ENCODE results near the gene CMIP. TPM values are rescaled to one million over a fixed set of nuclear protein-coding genes. Genes with fewer than 3 reads are reported as not detected.
"Not testable (repeated sequence)": the region's sequence is repeated elsewhere in the genome, so short reads cannot be mapped to it uniquely, and the experiment has no call there.

Gene CMIP
- total RNA-seq, 2 donors from 2014 or later = 35.5 to 51.5 TPM

GRCh38 chr16:81576696-81577095 is 132.1 kb downstream of the CMIP start:
- no peak overlapping the region for H3K27ac Mint-ChIP-seq
- no peaks in the 10 kb centered on the region for H3K9me3 Mint-ChIP-seq
- no peak for ATAC-seq
- no peak for DNase-seq (ENCODE audit: low spot score in 2 of 2)
- H3K36me3 Mint-ChIP-seq = no peaks in the 10 kb centered on the region

DNA sequence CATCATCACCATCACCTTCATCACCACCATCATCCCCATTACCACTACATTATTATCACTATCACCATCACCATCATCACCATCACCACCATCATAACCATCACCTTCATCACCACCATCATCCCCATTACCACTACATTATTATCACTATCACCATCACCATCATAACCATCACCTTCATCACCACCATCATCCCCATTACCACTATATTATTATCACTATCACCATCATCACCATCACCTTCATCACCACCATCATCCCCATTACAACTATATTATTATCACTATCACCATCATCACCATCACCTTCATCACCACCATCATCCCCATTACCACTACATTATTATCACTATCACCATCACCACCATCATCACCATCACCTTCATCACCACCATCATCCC is 132.7 kb downstream of the CMIP start:
- H3K9me3 Mint-ChIP-seq; DNase-seq (ENCODE audit: low spot score in 2 of 2); H3K36me3 Mint-ChIP-seq; H3K27ac Mint-ChIP-seq; ATAC-seq: not testable (repeated sequence)

DNA sequence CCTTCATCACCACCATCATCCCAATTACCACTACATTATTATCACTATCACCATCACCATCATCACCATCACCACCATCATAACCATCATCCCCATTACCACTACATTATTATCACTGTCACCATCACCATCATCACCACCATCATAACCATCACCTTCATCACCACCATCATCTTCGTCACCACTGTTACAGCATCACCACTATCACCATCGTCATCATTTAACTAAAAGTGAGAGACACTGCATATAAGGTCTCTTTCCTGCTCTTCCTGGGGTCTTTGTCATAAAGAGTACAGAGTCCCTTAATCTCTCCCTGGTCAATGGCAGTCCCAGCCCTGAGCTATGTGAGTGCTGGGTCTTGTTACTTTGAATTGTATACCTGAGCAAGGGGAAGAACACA is 133.5 kb downstream of the CMIP start:
- no peak for ATAC-seq

DNA sequence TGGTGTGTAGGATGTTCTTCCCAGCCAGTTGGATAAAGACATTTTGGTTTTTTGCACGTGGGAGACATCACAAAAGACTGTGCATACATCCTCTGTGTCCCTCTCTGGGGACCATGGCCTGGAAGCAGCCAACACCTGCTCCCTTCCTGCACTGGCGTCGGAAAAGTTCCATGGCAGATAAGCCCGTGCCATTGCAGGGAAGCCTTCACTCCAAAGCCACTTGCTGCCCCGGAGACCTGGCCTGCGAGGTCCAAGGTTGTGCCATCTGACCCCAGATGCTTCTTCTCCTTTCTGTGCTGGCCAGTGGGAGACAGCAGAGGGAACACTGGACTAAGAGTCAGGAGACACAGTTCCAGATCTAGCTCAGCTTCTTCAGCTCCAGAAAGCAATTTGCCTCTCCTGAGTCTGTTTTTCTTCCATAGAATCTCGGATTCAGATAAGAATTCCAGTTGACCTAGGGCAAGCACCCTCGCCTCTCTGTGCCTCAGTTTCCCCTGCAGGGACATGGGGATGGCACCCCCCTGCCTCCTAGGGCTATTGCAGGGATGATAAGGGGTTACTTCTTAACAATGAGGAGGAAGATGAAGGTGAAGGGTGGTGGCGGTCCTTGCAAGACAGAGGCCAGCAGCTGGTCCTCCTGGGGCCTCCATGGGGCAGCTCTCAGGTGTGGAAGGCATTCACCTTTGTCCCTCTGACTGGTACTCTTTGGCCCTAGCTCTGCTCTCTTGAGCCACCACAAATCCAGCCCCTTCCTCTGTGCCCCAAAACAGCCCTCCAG is 134.2 kb downstream of the CMIP start:
- Mint-ChIP-seq H3K36me3 (no peaks in the 10 kb centered on the region), H3K9me3 (no peaks in the 10 kb centered on the region), H3K27ac (peak overlapping the region in 1 of 2 donors; percentile 40)
- DNase-seq (ENCODE audit: low spot score in 2 of 2) = no peak
- ATAC-seq = no peak

More for the DNA sequence above, 133.5 kb downstream of the CMIP start:
- Mint-ChIP-seq H3K27ac (no peak overlapping the region), H3K36me3 (no peaks in the 10 kb centered on the region), H3K9me3 (no peaks in the 10 kb centered on the region)
- no peak for DNase-seq (ENCODE audit: low spot score in 2 of 2)

GRCh38 chr16:81581107-81581506 is 136.5 kb downstream of the CMIP start:
- Mint-ChIP-seq H3K36me3 (no peaks in the 10 kb centered on the region), H3K9me3 (no peaks in the 10 kb centered on the region), H3K27ac (no peak overlapping the region)
- ATAC-seq (no peak), DNase-seq (ENCODE audit: low spot score in 2 of 2) (no peak)

- Mint-ChIP-seq H3K27ac (no peak overlapping the region), H3K9me3 (no peaks in the 10 kb centered on the region), H3K36me3 (no peaks in the 10 kb centered on the region)
- DNase-seq (ENCODE audit: low spot score in 2 of 2) (no peak), ATAC-seq (no peak)
Measured at GRCh38 chr16:81582655-81583441, 138.2 kb downstream of the CMIP start.

- Mint-ChIP-seq H3K27ac (peak overlapping the region in 1 of 2 donors; percentile 11), H3K36me3 (no peaks in the 10 kb centered on the region), H3K9me3 (no peaks in the 10 kb centered on the region)
- DNase-seq (ENCODE audit: low spot score in 2 of 2) = no peak
- no peak for ATAC-seq
Measured at GRCh38 chr16:81583893-81584631, 139.5 kb downstream of the CMIP start.

DNA sequence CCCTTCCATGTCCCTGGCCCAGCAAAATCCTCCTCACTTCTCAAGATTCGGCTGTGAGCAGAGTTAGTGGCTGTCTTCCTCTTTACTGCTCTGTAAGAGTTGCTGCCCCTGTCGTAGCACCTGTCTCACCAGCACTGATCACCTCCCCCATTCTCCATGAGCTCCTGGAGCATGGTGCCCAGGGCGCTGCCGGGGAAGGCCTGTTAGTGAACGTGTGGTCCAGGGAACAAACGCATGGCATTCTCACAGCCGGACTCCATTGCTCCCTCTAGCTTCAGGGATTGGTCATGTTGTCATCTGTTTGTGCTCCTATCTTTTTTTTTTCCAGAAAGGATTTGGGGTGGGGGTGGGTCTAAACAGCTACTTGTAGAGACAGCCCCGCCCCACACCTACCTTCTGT is 141.2 kb downstream of the CMIP start:
- H3K27ac Mint-ChIP-seq = peak overlapping the region in 1 of 2 donors; percentile 63

DNA sequence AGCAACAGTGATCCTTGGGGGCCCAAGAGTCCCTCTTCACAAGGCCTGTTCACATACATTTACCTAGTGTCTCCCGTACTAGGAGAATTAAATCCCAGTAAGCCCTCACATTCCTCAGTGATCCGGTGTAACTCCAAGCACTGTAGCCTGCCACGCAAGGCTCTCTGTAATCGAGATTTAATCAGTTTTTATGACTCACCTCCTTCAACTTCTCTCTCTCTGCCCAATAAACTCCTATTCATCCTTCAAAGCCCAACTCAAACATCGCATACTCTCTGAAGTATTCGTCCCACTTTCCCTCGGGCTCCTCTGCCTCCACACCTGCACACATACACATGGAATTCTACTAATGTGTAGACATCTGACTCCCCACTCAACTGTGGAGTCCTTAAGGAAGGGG is 141.8 kb downstream of the CMIP start:
- no peak for ATAC-seq
- H3K27ac Mint-ChIP-seq = no peak overlapping the region
- H3K36me3 Mint-ChIP-seq = no peaks in the 10 kb centered on the region
- DNase-seq (ENCODE audit: low spot score in 2 of 2) = no peak
- H3K9me3 Mint-ChIP-seq = no peaks in the 10 kb centered on the region

More for the DNA sequence above, 141.2 kb downstream of the CMIP start:
- Mint-ChIP-seq H3K36me3 (no peaks in the 10 kb centered on the region), H3K9me3 (no peaks in the 10 kb centered on the region)
- ATAC-seq (no peak), DNase-seq (ENCODE audit: low spot score in 2 of 2) (no peak)

GRCh38 chr16:81586977-81587625 is 142.5 kb downstream of the CMIP start:
- H3K27ac Mint-ChIP-seq = no peak overlapping the region

DNA sequence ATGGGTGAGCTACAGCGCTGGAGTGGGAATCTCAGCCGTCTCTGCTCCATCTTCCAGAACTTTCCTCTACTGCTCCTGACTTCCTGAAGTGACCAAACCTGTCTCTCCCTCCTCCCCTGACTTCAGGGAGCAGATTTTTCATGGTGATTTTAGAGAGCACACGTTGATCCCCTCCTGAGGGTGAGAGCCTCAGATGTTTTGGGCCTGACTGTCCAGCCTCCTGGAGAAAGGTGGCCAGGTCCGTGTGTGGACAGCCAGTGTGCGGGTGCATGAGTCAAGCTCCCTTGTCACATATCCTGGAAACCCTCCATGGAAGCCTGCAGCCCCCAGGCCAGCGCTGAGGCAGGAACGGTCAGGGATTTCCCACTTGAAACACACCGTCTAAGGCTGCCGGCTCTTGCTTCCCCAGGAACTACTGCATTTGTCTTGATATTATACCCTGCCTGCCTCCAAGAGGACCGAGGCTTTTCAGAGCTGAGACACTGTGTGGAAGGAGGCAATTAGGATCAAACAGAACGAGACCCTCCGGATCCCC is 143.1 kb downstream of the CMIP start:
- ATAC-seq (no peak), DNase-seq (ENCODE audit: low spot score in 2 of 2) (no peak)
- H3K27ac Mint-ChIP-seq = no peak overlapping the region
- H3K9me3 Mint-ChIP-seq = no peaks in the 10 kb centered on the region
- no peaks in the 10 kb centered on the region for H3K36me3 Mint-ChIP-seq

More at GRCh38 chr16:81586977-81587625, 142.5 kb downstream of the CMIP start:
- ATAC-seq = no peak
- no peaks in the 10 kb centered on the region for H3K36me3 Mint-ChIP-seq
- DNase-seq (ENCODE audit: low spot score in 2 of 2) = no peak
- H3K9me3 Mint-ChIP-seq = no peaks in the 10 kb centered on the region

DNA sequence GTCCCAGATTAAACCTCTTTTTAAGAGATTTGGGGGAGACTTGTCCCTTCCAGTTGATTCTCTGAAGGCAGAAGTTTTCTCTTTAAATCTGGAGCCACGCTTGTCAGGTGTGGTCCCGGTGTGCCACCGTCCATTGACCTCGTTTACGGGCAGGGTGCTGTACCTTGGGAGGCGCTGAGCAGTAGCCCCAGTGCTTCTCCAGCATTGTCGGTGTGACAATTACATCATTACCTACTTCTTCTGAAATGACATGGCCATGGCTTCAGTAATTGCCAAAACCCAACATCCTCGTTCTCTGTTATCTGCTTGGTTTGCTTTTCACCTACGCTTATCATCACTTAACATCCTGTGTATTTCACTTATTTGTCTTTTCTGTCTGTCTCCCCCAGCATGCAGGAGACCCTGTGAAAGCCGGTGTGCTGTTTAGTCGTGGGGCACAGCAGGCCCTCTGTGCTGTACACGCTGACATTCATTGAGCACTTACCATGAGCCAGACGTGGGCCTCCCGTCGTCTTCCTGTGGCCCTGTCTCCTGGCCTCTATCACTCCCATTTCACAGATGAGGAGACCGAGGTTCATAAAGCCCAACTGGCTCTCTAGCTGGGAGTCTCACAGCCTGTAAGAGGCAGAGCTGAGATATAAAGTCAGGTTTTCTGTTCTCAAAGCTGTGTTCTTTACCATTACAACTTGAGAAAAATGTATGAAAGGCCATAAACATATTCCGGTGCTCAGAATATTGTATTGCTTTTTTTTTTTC is 143.9 kb downstream of the CMIP start:
- Mint-ChIP-seq H3K9me3 (no peaks in the 10 kb centered on the region), H3K36me3 (no peaks in the 10 kb centered on the region), H3K27ac (peak overlapping the region; percentile 17 to 22)
- DNase-seq (ENCODE audit: low spot score in 2 of 2) (no peak), ATAC-seq (no peak)

DNA sequence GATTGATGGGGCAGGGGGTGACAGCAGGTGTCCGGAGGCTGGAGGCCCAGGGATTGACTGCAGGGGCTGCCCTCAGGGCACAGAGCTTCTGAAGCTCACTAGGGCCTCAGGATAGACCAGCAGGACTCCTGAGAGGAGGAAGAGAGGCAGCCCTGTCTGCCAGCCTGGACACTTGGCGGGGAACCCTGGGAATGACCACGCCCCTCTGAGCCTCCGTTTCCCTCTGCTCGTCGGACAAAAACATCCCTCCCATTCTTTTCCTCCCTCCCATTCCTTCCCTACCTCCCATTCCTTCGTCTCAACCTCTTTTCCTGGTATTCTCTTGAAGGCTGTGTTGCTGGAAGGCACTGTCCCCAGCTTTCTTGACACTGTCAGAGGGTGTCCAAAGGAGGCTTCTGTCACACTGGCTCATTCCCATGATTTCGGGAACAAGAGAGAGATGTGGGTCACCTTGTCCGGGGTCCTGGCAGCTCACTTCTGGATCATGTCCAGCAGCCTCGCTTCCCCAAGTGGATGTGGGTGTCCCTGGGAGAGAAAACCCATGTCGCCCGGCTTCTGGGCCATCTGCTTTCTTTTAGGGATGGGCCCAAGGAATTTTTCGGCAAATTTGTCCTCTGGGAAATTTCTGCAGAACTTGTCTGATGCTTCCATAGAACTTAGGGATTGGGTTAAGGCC is 145.5 kb downstream of the CMIP start:
- Mint-ChIP-seq H3K9me3 (no peaks in the 10 kb centered on the region), H3K36me3 (no peaks in the 10 kb centered on the region), H3K27ac (peak overlapping the region in 1 of 2 donors; percentile 54)
- ATAC-seq (no peak), DNase-seq (ENCODE audit: low spot score in 2 of 2) (no peak)

- no peak for ATAC-seq
- Mint-ChIP-seq H3K27ac (peak overlapping the region; percentile 54 to 77), H3K36me3 (no peaks in the 10 kb centered on the region), H3K9me3 (no peaks in the 10 kb centered on the region)
- no peak for DNase-seq (ENCODE audit: low spot score in 2 of 2)
Measured at GRCh38 chr16:81590714-81591544, 146.3 kb downstream of the CMIP start.

- H3K9me3 Mint-ChIP-seq = no peaks in the 10 kb centered on the region
- H3K36me3 Mint-ChIP-seq = no peaks in the 10 kb centered on the region
- peak overlapping the region; percentile 54 to 77 for H3K27ac Mint-ChIP-seq
- ATAC-seq (no peak), DNase-seq (ENCODE audit: low spot score in 2 of 2) (no peak)
Measured at GRCh38 chr16:81591545-81591870, 146.9 kb downstream of the CMIP start.
